IMR-90 (cell line): ENCODE data around the gene GABPB1.

Experiments
- CEBPB ChIP-seq: IDR thresholded peaks from 2 replicates; pipeline ENCODE4 v1.6.1; 2012; ENCODE audit warnings: low read depth, low read length, improper control_type of control experiment
- CTCF ChIP-seq: conservative IDR thresholded peaks from 2 replicates; pipeline ENCODE4 v1.5.1; 2012; ENCODE audit warnings: mild to moderate bottlenecking, low read depth, low read length, improper control_type of control experiment
- FOS ChIP-seq: fragments of 150-350 bp; IDR thresholded peaks from 2 replicates; pipeline ENCODE4 v1.6.1; 2016; ENCODE audit warnings: low read depth, low read length
- MXI1 ChIP-seq: IDR thresholded peaks from 2 replicates; pipeline ENCODE4 v1.6.1; 2012; ENCODE audit warnings: low read depth, mild to moderate bottlenecking, low read length, moderate library complexity, borderline replicate concordance

- TF ChIP-seq CTCF (no peak), FOS (no peak), CEBPB (no peak), MXI1 (no peak)
Observed at GRCh38 chr15:50330921-50331320, 24.1 kb downstream of the GABPB1 start.
